Uterus (tissue), 2 donors: ENCODE measurements around the gene SLAMF6.

Experiments
- CTCF ChIP-seq, 4 experiments: fragments of 200-600 bp in 2 of 4; fragments of 450-650 bp in 2 of 4; sonication (generic) in 2 of 4; IDR thresholded peaks; one replicate each; pipeline ENCODE4 v1.5.1; 2016 to 2019; ENCODE audit warnings: antibody characterized with exemption in 4 of 4, mild to moderate bottlenecking in 2 of 4, moderate library complexity in 1 of 4
- POLR2A ChIP-seq, 2 donors: fragments of 450-650 bp; IDR thresholded peaks; one replicate each; pipeline ENCODE4 v1.6.1; 2016; ENCODE audit warnings: antibody characterized with exemption in 2 of 2, mild to moderate bottlenecking in 1 of 2, moderate library complexity in 1 of 2

- no peak for TF ChIP-seq CTCF (IDR thresholded peaks at IDR 0.05)
- no peak for TF ChIP-seq POLR2A (IDR thresholded peaks at IDR 0.05)
Measured at GRCh38 chr1:160483505-160484185, 39.4 kb downstream of the SLAMF6 start.
